HepG2 (cell line): ENCODE data around the gene KIF20A. TPM values are rescaled to one million over a fixed set of nuclear protein-coding genes. Genes with fewer than 3 reads are reported as not detected.

Experiments
- AKAP8 ChIP-seq: sonication (generic); formaldehyde crosslinking; IDR thresholded peaks from 2 replicates; pipeline ENCODE4 v1.5.1; 2020; ENCODE audit warnings: mild to moderate bottlenecking, missing genetic modification reagents
- ATF1 ChIP-seq: IDR thresholded peaks from 2 replicates; pipeline ENCODE4 v1.6.1; 2016; ENCODE audit warnings: mild to moderate bottlenecking, control low read depth
- HIVEP1 ChIP-seq: sonication (generic); formaldehyde crosslinking; IDR thresholded peaks from 2 replicates; pipeline ENCODE4 v1.4.0; 2020; ENCODE audit warnings: mild to moderate bottlenecking, missing genetic modification reagents
- MIER3 ChIP-seq: IDR thresholded peaks from 2 replicates; pipeline ENCODE4 v1.6.1; 2016; ENCODE audit warnings: missing compliant biosample characterization, borderline replicate concordance
- NFKB2 ChIP-seq: sonication (generic); formaldehyde crosslinking; IDR thresholded peaks from 2 replicates; pipeline ENCODE4 v1.4.0; 2020; ENCODE audit warnings: missing genetic modification reagents, borderline replicate concordance
- RFXAP ChIP-seq: sonication (generic); formaldehyde crosslinking; IDR thresholded peaks from 2 replicates; pipeline ENCODE4 v1.4.0; 2020; ENCODE audit warnings: missing genetic modification reagents, borderline replicate concordance
- SMAD1 ChIP-seq: sonication (generic); formaldehyde crosslinking; IDR thresholded peaks from 2 replicates; pipeline ENCODE4 v1.4.0; 2020; ENCODE audit warnings: missing genetic modification reagents, low read depth, mild to moderate bottlenecking, borderline replicate concordance
- TMF1 ChIP-seq: sonication (generic); formaldehyde crosslinking; IDR thresholded peaks from 2 replicates; pipeline ENCODE4 v1.8.1; 2022; ENCODE audit warnings: low read depth, missing genetic modification reagents
- ZNF496 ChIP-seq: sonication (generic); formaldehyde crosslinking; IDR thresholded peaks from 2 replicates; pipeline ENCODE4 v1.8.1; 2023; ENCODE audit warnings: mild to moderate bottlenecking, moderate library complexity, missing genetic modification reagents; ENCODE audit not compliant: insufficient replicate concordance
- ZNF576 ChIP-seq: sonication (generic); formaldehyde crosslinking; IDR thresholded peaks from 2 replicates; pipeline ENCODE4 v1.4.0; 2020; ENCODE audit warnings: mild to moderate bottlenecking, missing genetic modification reagents
- ZNF614 ChIP-seq: IDR thresholded peaks from 2 replicates; pipeline ENCODE4 v1.6.1; 2018; ENCODE audit warnings: missing biosample characterization, missing genetic modification reagents, inconsistent platforms, borderline replicate concordance
- ZNF646 ChIP-seq: sonication (generic); formaldehyde crosslinking; IDR thresholded peaks from 2 replicates; pipeline ENCODE4 v1.9.0; 2021; ENCODE audit warnings: mild to moderate bottlenecking, missing genetic modification reagents
- ZNF703 ChIP-seq: sonication (generic); formaldehyde crosslinking; IDR thresholded peaks from 2 replicates; pipeline ENCODE4 v1.5.1; 2020; ENCODE audit warnings: missing genetic modification reagents, mild to moderate bottlenecking, moderate library complexity, borderline replicate concordance
- polyA plus RNA-seq, 8 experiments: library from polyadenylated mRNA; depleted of rRNA in 3 of 8; stranded (reverse) in 7 of 8; unstranded in 1 of 8; fragments of >200 nt; fragmentation: Illumina TruSeq in 4 of 8; extraction: Trizol in 4 of 8; gene quantifications; 2 replicates each; pipeline versions ENCODE4 v1.2.1 to v1.2.3, GENCODE V29; 2011 to 2016; ENCODE audit warnings: low read depth in 4 of 8, missing spikeins in 1 of 8, mixed read lengths in 1 of 8; ENCODE audit not compliant: insufficient read depth in 1 of 8
- total RNA-seq, 5 experiments: library from RNA; depleted of rRNA; stranded (reverse); fragments of >200 nt; fragmentation: Illumina TruSeq; extraction: Trizol; gene quantifications; 2 replicates each; pipeline ENCODE4 v1.2.3, GENCODE V29; 2016; ENCODE audit warnings: low read depth in 1 of 5
- TF ChIP-seq, protein P1 (sequence below): sonication (generic); formaldehyde crosslinking; IDR thresholded peaks from 2 replicates; pipeline ENCODE4 v1.4.0; 2020; ENCODE audit warnings: missing genetic modification reagents, borderline replicate concordance
- TF ChIP-seq, protein P2 (sequence below): conservative IDR thresholded peaks from 2 replicates; pipeline ENCODE4 v1.6.1; 2018; ENCODE audit warnings: missing genetic modification reagents

The KIF20A gene
- total and polyA plus RNA-seq, 2 of the 13 experiments (the other 11 are each of a cell fraction or from before 2014, with no cell fraction given), result 17.1 to 66.8 TPM

DNA sequence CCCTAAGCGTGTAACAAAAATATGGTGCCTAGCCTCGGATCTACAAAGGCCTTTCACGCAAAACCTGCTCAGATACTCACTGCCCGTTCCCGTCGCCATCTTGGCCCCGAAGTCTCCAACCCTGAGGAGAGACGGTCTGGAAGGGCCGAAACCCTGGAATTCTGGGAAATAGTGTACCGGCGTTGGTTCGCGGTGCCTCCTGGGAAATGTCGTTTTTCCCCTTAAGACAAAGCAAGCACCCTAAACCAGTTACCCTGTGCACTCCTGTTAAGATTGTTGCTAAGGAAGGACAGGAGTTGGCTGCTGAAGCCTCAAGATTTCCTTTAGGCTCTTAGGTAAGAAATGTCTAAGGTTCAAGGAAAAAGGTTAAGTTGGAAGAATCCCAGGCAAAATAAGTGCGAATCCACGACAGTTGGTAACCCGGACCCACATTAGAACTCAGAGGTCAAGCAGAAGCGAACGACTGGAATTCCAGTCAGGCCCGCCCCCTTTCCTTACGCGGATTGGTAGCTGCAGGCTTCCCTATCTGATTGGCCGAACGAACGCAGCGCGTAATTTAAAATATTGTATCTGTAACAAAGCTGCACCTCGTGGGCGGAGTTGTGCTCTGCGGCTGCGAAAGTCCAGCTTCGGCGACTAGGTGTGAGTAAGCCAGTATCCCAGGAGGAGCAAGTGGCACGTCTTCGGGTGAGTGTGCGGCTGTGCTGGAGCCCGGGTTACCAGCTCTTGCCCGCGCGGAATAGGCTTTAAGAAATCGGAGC lies at the start of gene KIF20A, which contains the start of gene BRD8 (continued):
- TF ChIP-seq HIVEP1 (CRISPR knock-in tag), result no peak
- TF ChIP-seq, protein P1, sequence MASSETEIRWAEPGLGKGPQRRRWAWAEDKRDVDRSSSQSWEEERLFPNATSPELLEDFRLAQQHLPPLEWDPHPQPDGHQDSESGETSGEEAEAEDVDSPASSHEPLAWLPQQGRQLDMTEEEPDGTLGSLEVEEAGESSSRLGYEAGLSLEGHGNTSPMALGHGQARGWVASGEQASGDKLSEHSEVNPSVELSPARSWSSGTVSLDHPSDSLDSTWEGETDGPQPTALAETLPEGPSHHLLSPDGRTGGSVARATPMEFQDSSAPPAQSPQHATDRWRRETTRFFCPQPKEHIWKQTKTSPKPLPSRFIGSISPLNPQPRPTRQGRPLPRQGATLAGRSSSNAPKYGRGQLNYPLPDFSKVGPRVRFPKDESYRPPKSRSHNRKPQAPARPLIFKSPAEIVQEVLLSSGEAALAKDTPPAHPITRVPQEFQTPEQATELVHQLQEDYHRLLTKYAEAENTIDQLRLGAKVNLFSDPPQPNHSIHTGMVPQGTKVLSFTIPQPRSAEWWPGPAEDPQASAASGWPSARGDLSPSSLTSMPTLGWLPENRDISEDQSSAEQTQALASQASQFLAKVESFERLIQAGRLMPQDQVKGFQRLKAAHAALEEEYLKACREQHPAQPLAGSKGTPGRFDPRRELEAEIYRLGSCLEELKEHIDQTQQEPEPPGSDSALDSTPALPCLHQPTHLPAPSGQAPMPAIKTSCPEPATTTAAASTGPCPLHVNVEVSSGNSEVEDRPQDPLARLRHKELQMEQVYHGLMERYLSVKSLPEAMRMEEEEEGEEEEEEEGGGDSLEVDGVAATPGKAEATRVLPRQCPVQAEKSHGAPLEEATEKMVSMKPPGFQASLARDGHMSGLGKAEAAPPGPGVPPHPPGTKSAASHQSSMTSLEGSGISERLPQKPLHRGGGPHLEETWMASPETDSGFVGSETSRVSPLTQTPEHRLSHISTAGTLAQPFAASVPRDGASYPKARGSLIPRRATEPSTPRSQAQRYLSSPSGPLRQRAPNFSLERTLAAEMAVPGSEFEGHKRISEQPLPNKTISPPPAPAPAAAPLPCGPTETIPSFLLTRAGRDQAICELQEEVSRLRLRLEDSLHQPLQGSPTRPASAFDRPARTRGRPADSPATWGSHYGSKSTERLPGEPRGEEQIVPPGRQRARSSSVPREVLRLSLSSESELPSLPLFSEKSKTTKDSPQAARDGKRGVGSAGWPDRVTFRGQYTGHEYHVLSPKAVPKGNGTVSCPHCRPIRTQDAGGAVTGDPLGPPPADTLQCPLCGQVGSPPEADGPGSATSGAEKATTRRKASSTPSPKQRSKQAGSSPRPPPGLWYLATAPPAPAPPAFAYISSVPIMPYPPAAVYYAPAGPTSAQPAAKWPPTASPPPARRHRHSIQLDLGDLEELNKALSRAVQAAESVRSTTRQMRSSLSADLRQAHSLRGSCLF (CRISPR knock-in tag), result no peak
- TF ChIP-seq ZNF703 (CRISPR knock-in tag), result no peak
- TF ChIP-seq ZNF496 (CRISPR knock-in tag), result no peak
- no peak for TF ChIP-seq AKAP8 (CRISPR knock-in tag)
- TF ChIP-seq TMF1 (CRISPR knock-in tag), result no peak
- peak; percentile 87 for TF ChIP-seq ATF1 (CRISPR knock-in tag)
- no peak for TF ChIP-seq ZNF646 (CRISPR knock-in tag)
- no peak for TF ChIP-seq MIER3
- TF ChIP-seq RFXAP (CRISPR knock-in tag), result peak; percentile 39; the same call in 1 of the 2 replicates
- no peak for TF ChIP-seq NFKB2 (CRISPR knock-in tag)
- TF ChIP-seq, protein P2, sequence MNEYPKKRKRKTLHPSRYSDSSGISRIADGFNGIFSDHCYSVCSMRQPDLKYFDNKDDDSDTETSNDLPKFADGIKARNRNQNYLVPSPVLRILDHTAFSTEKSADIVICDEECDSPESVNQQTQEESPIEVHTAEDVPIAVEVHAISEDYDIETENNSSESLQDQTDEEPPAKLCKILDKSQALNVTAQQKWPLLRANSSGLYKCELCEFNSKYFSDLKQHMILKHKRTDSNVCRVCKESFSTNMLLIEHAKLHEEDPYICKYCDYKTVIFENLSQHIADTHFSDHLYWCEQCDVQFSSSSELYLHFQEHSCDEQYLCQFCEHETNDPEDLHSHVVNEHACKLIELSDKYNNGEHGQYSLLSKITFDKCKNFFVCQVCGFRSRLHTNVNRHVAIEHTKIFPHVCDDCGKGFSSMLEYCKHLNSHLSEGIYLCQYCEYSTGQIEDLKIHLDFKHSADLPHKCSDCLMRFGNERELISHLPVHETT, result no peak
- no peak; the same call in none of the 2 replicates for TF ChIP-seq SMAD1 (CRISPR knock-in tag)
- no peak for TF ChIP-seq ZNF576
- peak; percentile 17 for TF ChIP-seq ZNF614 (CRISPR knock-in tag)
